Kidney epithelial cell (primary cell): Measurements from ENCODE around the gene XXYLT1. TPM values are rescaled to one million over a fixed set of nuclear protein-coding genes. Genes with fewer than 3 reads are reported as not detected.

Experiments used
- DNase-seq: peaks from one replicate; pipeline ENCODE4 v3.0.0-alpha.2; 2010; ENCODE audit warnings: low read depth
- H3K27me3 ChIP-seq: 2 replicates; pipeline ENCODE4 v1.6.0; 2011; ENCODE audit warnings: low read length; ENCODE audit not compliant: control insufficient read depth, insufficient read depth
- H3K36me3 ChIP-seq: 2 replicates; pipeline ENCODE4 v1.5.1; 2011; ENCODE audit warnings: low read length; ENCODE audit not compliant: control insufficient read depth, insufficient read depth
- H3K4me3 ChIP-seq: 2 replicates; pipeline ENCODE4 v1.5.1; 2011; ENCODE audit warnings: low read depth, mild to moderate bottlenecking, control low read depth, low read length
- total RNA-seq: library from RNA; depleted of rRNA; stranded (reverse); fragments of >200 nt; gene quantifications from 2 replicates; pipeline ENCODE4 v1.2.3, GENCODE V29; 2015
- TF ChIP-seq, protein P1 (sequence below): IDR thresholded peaks from 2 replicates; pipeline ENCODE4 v1.5.1; 2011; ENCODE audit warnings: mild to moderate bottlenecking, moderate library complexity, low read length, control low read depth, inconsistent platforms; ENCODE audit not compliant: insufficient read depth, poor library complexity, severe bottlenecking

The XXYLT1 gene
- total RNA-seq, 1 donor from 2014 or later: 18.7 TPM

DNA sequence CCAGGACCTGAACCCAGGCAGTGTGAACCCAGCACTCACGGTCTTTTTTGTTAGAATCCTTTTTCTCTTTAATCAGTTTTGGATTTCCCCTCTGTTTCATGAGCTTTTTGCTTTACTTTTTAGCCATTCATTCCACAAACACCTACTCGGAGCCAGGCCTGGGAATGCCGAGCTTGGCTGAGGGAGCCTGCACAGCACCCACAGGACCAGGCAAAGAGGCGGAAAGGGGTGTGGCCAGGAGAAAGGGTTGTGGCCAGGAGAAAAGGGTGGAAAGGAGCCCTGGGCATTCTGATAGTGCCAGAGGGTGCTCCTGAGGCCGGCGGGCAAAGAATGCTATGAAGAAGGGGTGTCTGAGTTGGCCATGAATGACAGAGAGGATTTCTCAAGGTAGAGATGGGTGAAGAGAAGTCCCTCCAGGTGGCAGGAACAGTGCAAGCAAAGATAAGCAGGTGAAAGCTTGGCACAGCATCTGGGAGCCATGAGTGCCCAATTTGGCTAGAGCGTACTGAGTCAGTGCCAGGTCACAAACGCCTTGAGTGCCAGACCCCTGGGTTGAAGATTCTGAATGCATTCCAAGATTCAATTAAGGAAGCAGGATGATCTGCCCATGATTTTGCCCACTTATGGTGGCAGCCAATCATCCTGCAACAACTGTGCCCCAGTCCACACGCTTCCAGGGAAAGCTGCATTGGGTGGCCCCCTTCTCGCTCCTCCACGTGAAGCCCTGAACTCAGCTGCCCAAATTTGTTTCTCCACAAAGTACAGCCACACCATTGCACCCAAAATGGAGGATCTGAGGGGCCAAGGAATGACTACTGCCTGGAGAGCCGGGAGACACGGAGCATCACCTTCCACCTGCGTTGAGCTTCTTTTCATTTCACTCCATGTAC, 157.2 kb downstream of the XXYLT1 start:
- no peak for DNase-seq
- Histone ChIP-seq H3K36me3 (no peaks in the 10 kb centered on the region), H3K27me3 (no peaks in the 10 kb centered on the region), H3K4me3 (no peak overlapping the region)
- TF ChIP-seq, protein P1, sequence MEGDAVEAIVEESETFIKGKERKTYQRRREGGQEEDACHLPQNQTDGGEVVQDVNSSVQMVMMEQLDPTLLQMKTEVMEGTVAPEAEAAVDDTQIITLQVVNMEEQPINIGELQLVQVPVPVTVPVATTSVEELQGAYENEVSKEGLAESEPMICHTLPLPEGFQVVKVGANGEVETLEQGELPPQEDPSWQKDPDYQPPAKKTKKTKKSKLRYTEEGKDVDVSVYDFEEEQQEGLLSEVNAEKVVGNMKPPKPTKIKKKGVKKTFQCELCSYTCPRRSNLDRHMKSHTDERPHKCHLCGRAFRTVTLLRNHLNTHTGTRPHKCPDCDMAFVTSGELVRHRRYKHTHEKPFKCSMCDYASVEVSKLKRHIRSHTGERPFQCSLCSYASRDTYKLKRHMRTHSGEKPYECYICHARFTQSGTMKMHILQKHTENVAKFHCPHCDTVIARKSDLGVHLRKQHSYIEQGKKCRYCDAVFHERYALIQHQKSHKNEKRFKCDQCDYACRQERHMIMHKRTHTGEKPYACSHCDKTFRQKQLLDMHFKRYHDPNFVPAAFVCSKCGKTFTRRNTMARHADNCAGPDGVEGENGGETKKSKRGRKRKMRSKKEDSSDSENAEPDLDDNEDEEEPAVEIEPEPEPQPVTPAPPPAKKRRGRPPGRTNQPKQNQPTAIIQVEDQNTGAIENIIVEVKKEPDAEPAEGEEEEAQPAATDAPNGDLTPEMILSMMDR: no peak

DNA sequence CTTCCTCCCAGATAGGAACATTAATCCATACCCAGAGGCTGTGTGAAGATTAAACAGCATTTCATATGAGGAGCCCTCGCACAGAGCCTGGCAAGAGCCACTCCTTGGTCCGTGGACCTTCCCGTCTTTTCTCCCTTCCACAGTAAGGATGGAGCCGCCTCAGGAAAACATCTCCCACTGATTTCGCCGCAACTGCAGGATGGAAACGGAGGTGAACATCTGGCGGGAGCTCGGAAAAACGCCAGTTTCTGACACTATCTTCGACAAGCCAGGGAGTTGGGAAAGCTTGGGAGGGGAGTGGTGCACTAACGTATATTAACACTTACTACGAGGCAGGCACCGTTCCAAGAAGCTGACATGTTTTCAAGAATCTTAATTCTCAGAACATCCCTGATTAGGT, 157.9 kb downstream of the XXYLT1 start:
- no peaks in the 10 kb centered on the region for H3K36me3 ChIP-seq
- no peak for DNase-seq
- H3K27me3 ChIP-seq: no peaks in the 10 kb centered on the region
- no peak overlapping the region for H3K4me3 ChIP-seq
- TF ChIP-seq, protein P1: no peak

DNA sequence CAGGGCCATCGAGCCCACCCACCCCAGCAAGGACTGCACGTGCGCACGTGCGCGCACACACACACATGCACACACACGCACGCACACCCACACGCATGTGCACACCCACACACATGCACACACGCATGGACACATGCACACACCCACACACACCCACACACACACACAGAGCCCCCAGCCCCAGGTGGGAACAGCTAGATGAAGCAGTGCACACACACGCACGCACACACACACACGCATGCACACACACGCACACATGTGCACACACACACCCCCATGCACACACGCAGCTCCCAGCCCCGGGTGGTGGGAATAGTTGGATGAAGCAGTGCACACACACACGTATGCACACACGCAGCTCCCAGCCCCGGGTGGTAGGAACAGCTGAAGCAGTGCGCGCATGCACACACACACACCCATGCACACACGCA, 158.6 kb downstream of the XXYLT1 start:
- no peak for DNase-seq
- TF ChIP-seq, protein P1: no peak
- H3K36me3 ChIP-seq: no peaks in the 10 kb centered on the region
- no peak overlapping the region for H3K4me3 ChIP-seq
- no peaks in the 10 kb centered on the region for H3K27me3 ChIP-seq

DNA sequence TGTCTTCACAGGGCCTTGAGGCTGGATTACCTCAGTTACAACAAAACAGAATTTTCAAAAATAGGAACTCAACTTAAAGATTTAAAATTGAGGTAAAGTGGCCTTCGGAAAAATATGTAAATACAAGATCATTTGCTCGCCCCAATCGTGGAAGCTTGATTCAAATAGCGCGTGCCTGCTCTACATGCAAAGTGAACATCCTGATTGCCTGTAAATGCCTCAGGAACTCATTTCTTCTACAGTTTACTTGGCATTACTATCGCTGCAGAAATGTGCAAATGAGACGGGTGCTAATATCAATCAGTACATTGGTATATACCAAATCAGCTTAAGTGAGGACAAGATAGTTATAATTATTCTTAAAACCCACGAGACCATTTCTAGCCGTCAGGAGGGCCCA, 159.2 kb downstream of the XXYLT1 start:
- no peak for DNase-seq
- TF ChIP-seq, protein P1: no peak
- H3K4me3 ChIP-seq: no peak overlapping the region
- H3K27me3 ChIP-seq: no peaks in the 10 kb centered on the region
- no peaks in the 10 kb centered on the region for H3K36me3 ChIP-seq

DNA sequence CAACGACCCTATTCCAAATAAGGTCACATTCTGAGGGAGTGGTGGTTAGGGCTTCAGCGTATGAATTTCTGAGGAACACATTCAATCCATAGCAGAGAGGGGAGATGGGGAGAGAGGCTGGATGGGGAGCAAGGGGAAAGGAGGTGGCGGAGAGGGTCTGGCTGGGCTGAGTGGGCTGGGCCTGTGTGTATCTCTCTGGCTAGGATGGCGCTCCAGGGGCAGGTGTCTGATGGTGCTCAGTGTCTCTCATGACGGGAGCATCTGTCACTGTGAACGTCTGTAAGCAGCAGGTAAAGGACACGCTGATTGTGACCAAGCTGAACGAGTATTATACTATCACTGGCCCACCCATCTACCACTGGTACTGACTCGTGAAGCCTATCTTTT, 159.6 kb downstream of the XXYLT1 start:
- TF ChIP-seq, protein P1: no peak
- DNase-seq: no peak
- Histone ChIP-seq H3K36me3 (no peaks in the 10 kb centered on the region), H3K4me3 (no peak overlapping the region), H3K27me3 (no peaks in the 10 kb centered on the region)
